ENCODE measurements around the gene LEF1.

LEF1 gene

GRCh38 chr4:108168671-108169523 is at the start of gene LEF1:
Gene LEF1 (minus strand): TSS chr4:108168932. CDS start chr4:108167767, 1,165 bp downstream.
- DNase-seq (ENCODE audit: low spot score) = peak; percentile 88

DNA sequence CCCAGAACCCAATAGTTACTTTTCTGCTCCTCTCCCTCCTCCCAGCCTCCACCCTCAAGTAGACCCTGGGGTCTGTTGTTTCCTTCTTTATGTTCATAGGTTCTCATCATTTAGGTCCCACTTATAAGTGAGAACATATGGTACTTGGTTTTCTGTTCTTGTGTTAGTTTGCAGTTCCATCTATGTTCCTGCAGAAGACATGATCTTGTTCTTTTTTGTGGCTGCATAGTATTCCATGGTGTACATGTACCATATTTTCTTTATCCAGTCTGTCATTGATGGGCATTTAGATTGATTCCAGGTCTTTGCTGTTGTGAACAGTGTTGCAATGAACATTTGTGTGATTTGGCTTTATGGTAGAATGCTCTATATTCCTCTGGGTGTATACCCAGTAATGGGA is 47.8 kb upstream of the LEF1 start:
- DNase-seq (ENCODE audit: low spot score) = no peak

DNA sequence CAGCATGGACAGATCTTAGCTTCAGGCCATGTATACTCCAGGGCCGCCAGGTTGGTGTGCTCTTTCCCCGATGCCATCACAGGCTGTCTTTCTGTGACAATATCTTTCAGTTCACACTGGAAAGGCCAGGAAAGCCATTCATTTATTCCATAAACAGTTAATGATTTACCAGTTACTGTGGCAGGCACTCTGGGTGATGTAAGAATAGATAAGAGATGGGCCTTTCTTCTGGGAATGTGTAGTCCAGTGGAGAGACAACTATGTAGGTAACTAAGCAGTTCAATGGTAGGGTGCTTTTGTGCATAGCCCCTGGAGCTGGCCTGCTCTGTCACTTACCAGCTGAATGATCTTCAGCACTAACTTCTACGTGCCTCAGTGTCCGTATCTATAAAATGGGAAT is 46.3 kb upstream of the LEF1 start:
- no peak for DNase-seq (ENCODE audit: low spot score)

GRCh38 chr4:108213723-108214122 is 45.0 kb upstream of the LEF1 start:
- DNase-seq (ENCODE audit: low spot score) = no peak

DNA sequence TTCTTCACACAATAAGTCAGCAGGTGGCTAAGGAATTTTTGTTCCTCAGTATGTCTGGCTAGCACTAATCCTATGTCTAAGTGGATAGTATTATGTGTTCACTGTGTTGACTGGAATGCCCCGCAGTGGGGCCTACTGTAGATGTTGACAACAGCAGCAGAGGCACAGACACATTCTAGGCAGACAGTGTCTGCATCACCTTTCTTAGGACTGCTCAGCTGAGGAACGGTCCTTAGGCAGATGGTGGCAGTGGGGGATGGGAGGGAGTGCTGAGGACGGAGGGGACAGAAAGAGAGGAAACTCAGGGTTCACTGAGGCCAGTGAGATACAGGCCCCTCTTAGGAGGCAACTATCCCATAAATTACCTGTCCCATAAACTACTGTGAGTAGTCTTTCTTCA is 44.6 kb upstream of the LEF1 start:
- no peak for DNase-seq (ENCODE audit: low spot score)

DNA sequence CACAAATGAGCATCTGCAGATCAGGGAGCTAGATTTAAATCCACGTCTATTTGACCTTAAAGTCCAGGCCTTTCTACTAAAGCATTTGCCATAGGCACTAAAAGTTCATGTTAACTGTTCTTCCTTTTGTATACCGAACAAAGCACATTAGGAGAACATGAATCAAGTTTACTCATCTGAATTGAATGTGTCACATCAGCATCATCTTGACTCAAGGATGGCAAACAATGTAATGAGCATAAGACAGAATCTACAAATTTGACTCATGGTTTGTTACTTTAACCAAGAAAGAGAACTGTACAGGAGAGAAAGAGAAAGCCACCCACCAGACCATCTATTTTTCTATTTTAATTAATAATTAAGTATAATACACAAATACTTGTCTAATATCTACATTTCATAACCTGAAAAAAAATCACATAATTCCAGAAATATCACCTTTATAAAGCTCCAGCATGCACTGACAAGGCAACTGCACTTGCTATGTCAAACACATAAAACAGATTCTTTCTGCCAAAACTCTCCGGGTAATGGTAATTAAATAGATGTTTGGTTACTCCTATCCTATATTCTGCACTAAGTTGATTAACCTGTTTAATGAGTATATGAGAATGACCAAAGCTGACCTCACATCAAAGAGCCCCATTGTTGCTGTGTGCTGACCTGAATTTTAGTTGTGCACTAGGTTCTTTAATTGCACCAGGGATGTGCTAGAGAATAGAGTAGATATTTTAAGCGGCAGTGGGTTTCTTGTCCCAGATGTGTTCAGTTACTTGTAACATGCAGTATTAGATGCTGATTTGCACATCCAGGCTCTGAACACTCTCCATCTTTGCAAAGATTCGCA is 42.5 kb upstream of the LEF1 start:
- no peak for DNase-seq (ENCODE audit: low spot score)

- no peak for DNase-seq (ENCODE audit: low spot score)
Measured at GRCh38 chr4:108209489-108209888, 40.8 kb upstream of the LEF1 start.

DNA sequence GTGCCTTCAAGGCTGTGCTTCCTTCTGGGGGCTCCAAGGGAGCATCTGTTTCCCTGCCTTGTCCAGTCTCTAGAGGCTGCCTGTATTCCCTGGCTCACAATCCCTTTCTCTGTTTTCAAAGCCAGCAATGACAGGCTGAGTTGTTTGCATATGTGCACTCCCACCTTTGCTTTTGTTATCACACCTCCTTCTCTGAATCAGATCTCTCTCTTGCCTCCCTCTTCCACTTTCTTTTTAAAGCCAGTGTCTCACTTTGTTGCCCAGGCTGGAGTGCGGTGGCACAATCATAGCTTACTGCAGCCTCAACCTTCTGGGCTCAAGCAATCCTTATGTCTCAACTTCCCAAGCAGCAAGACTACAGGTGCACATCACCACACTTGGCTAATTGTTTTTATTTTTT is 37.1 kb upstream of the LEF1 start:
- no peak for DNase-seq (ENCODE audit: low spot score)

DNA sequence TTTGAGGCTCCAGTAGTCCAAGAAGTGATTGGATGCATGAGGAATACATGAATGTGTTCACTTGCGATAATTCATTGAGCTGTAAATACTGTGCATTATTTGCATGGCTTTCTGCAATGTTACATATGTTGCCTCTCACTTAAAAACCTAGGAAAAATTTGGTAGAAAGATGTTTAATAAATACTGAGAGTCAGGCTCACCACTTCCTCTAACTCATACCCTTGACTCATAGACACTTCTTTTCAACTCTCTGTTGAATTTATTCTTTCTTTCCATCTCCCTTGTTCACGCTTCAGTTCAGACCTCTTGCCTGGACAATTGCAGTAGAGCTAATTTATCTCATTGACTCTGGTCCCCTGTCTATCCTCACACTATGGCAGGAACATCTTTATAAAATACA is 35.8 kb upstream of the LEF1 start:
- DNase-seq (ENCODE audit: low spot score) = no peak

GRCh38 chr4:108203377-108203776 is 34.6 kb upstream of the LEF1 start:
- DNase-seq (ENCODE audit: low spot score) = no peak

- no peak for DNase-seq (ENCODE audit: low spot score)
Measured at GRCh38 chr4:108201774-108202173, 33.0 kb upstream of the LEF1 start.

GRCh38 chr4:108199881-108200280 is 31.1 kb upstream of the LEF1 start:
- DNase-seq (ENCODE audit: low spot score) = no peak

DNA sequence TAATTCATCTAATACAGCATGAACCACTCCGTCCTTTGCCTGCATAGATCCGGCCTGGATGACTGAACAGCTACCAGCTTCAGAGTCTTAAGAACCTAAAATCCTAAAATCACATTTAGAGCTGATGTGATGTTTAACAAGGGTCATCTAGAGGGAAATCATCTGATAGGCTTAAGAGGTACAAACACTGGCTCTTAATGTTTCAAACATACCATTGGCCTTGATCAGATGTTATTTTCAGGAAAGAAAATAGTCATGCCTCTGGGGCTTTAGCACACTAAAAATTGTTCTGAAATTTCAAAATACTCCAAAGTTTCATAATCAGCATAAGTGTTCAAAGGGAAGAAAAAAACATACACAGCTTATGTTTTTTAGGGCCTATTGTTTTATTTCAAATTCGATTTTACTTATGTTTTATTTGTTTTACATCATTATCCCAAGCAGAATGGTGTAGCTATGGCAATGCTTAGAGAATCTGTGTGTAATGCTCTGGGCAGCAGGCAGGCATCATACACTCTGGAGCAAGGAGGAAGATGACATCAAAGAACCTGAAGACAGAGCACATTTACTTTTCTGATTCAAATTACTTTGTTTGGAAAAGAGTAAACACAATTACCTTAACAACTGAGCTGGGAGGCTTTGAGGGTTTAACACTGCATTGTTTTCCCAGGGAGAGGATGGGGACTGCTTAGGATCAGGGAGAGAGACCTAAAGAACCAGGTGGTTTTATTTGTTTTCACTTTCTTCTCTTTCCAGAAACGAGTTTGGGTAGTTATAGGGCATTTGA is 25.3 kb upstream of the LEF1 start:
- no peak for DNase-seq (ENCODE audit: low spot score)

- no peak for DNase-seq (ENCODE audit: low spot score)
Measured at GRCh38 chr4:108192935-108193334, 24.2 kb upstream of the LEF1 start.

- no peak for DNase-seq (ENCODE audit: low spot score)
Measured at GRCh38 chr4:108192056-108192455, 23.3 kb upstream of the LEF1 start.

GRCh38 chr4:108191269-108191914 is 22.7 kb upstream of the LEF1 start:
- no peak for DNase-seq (ENCODE audit: low spot score)

- DNase-seq (ENCODE audit: low spot score) = no peak
Measured at GRCh38 chr4:108188770-108189169, 20.0 kb upstream of the LEF1 start.

- no peak for DNase-seq (ENCODE audit: low spot score)
Measured at GRCh38 chr4:108185252-108185651, 16.5 kb upstream of the LEF1 start.

DNA sequence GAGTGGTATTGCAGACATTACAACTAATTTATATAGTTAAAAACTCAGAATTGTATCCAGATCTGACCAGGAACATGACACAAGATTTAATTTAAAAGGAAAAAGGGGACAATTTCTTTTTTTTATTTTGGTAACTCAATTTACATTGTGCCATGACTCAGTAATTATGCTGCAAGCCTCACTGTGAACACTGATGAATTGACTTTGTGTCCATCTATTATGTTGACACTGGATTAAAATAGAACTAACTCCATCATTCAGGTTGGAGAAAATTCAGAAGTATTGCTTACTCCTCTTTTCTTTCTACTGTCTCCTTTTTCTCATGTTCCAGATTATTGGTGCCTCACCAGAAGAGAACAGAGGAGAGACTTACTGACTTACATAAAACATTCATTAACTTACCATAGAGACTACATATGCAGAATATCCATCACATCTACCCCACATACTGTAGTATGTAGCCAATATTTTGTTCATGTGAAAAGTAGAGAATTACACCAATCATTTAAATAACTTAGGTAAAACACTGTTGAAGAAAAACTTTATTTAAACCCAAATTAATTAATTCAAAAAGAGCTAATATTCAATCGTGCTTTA is 15.8 kb upstream of the LEF1 start:
- DNase-seq (ENCODE audit: low spot score) = no peak

GRCh38 chr4:108181704-108182103 is 13.0 kb upstream of the LEF1 start:
- no peak for DNase-seq (ENCODE audit: low spot score)

GRCh38 chr4:108180513-108180912 is 11.8 kb upstream of the LEF1 start:
- no peak for DNase-seq (ENCODE audit: low spot score)

GRCh38 chr4:108175966-108176365 is 7.2 kb upstream of the LEF1 start:
- no peak for DNase-seq (ENCODE audit: low spot score)
